GM19238 (cell line): ENCODE results near the gene BCAR1.

Source experiments
- DNase-seq: peaks from one replicate; pipeline ENCODE4 v3.0.0; 2011; ENCODE audit warnings: low spot score; ENCODE audit not compliant: insufficient read length

The BCAR1 gene

DNA sequence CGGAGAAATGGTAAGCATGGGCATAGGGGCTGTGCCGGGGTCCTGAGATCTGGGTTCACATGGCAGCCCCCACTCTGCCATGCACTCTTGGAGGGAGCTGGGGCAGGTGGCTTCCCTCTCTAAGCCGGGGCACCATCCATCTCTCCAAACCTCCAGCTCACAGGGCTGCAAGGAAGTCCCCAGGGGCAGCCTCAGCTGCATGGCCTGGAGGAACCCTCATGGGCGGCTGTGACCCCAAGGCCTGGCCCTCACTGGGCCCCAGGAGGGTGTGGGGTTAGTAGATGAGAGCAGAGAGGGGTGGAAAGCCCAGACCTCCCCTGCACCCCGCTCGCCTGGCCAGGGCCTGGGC, 47.0 kb downstream of the BCAR1 start:
- no peak for DNase-seq

DNA sequence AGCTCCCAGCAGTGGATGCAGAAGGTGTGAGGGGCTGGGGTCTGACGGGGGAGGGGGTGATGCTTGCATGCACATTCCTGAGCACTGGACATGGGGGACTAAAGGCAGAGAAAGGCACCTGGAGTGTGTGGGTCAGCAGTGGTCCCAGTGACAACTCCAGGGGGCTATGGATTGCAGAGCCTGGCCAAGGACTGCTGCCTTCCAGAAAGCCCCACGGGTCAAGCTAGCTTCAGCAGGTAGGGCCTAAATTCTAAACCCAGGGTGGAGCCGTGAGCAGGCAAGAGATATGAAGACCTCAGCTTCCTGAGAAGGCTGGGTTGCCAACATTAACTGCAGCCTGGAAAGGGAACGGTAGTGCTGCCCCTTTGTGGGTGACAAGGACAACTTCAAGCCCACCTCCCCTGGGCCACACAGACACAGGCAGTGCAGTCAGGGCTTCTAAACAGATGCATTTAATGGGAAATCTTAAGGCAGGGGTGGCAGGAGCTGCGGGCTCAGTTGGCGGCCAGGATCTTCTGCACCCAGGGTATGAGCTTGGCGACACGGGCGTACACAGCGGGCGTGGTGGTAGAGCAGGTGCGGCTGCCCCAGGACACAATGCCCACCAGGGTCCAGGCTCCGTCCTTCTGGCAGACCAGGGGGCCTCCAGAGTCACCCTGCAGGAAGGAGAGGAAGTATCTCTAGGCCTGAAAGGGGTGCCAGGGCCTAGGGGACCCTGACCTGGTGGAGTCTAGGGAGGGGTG, 47.6 kb downstream of the BCAR1 start:
- no peak for DNase-seq

DNA sequence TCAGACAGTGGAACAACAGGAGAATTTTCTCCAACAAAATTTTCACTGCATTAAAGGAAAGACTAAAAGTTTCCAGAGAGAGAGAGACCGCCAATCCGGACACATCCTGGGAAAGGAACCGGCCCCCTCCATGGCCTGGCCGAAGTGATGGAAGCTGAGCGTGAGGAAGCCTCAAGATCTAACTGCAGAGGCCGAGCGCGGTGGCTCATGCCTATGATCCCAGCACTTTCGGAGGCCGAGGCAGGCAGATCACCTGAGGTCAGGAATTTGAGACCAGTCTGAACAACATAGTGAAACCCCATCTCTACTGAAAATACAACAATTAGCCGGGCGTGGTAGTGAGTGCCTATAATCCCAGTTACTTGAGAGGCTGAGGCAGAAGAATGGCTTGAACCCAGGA, 48.3 kb downstream of the BCAR1 start:
- DNase-seq = no peak

DNA sequence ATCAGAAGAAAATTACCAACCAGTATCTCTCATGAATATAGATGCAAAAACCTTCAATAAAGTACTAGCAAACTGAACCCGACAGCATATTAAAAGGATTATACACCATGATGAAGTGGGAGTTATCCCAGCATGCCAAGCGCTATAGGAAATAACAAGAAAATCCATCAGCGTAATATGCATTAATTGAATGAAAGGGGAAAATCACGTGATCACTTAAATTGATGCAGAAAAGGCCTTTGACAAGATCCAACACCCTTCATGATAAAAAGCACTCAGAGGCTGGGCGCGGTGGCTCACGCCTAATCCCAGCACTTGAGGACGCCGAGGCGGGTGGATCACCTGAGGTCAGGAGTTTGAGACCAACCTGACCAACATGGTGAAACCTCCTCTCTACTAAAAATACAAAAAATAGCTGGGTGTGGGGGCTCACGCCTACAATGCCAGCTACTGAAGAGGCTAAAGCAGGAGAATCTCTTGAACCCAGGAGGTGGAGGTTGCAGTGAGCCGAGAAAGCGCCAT, 49.3 kb downstream of the BCAR1 start:
- DNase-seq = no peak

DNA sequence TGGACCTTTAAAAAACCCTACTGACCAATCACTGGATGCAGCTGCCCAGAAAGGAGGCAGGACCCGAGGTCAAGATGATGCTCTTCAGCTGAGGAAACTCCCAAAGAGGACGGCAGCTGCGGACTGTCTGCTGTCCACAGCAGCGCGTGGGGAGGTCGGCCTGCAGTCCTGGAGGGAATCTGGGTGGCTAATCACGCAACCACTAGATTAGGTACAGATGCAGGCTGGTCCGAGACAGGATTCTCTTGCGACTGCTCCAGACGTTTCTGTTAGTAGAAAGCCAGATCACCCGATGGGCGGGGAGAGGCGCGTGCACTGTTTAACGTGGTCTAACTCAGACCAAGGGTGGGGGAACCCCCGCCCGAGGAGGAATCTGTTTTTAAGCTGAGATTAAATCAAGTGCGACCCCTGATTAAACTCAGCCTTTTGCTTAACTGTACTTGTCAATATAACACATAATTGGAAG, 53.3 kb downstream of the BCAR1 start:
- no peak for DNase-seq

DNA sequence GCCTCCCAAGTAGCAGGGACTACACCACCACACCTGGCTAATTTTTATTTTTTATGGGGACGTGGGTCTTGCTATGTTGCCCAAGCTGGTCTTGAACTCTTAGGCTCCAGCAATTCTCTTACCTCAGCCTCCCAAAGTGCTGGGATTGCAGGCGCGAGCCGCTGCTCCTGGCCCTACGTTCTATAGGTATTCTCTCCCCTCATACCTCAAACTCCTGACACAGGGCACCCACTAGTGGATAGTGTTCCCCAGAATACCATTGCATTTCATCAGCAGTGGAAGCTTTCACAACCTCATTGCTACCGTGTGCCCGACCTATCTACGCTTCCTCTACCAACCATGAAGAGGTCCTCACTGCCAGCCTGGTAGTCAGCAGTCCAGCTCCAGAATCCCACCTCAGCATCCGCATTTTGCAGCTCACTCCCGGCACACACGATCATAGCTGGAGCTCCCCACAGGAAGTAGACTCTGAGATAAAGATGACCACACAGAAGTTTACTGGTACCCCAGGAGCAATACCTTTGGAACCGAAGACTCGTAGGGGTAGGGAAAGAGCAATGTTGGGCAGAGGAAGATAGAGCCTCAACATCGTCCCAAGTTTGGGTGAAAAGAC, 53.8 kb downstream of the BCAR1 start:
- DNase-seq = no peak

DNA sequence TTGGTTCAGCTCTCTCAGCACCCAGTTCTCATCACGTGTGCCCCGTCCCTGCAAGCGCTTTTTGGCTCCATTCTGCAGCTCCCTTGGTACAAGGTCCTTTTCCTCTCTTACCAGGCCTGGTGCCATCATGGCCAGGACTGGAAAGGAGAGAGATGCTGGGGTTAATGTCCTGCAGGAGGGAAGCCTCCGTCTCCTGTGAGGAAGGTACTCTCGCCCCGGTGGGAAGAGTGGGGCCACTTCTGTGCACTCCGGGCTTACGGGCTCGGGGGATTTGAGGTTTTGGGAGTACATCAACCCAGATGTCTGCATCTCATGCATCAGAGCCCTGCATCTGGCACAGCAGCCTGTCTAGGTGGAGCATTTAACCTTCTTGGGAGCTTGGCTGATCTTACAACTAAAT, 54.6 kb downstream of the BCAR1 start:
- no peak for DNase-seq

DNA sequence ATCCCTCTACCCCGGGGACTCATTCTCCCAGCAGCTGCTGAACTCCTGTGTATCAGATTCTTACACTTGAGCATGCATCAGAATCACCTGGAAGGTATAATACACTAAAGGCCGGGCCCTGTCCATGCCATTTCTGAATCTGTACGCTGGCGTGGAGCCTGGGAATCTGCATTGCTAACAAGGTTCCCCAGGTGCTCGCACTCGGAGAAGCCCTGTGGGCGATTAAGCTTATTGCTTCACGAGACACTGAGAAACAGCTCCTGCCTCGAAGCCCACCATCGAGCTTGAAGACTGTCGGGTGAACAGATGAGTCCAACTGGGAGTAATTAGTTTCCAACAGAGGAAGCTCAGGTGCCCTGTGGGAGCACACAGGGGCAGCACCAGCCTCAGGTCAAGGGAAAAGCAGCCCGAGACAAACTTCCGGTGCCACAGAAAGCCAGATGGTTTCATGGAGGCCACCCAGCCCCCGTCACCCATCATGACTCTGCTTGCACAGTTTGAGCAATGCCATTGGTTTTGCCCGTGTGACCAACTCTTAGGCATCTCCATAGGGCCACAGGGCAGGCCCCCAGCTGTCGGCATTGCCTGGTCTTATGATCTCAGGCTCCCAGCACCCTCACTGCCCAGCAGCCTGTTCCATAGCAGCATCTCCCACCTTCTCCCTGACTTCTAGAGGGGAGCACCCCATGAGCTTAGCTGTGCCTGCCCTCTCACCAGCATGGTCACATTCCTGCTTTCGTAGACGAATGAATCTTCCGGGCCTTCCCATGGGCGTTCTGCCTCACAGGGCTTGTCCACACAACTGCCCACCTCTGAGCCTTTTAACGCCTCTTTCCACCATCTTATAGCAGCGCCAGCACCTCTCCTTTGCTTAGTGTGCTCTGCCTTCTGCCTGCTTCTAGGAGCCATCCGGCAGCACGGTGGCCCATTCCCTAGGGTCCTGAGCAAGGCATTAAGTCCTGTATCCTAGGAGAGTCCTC, 55.3 kb downstream of the BCAR1 start:
- no peak for DNase-seq

DNA sequence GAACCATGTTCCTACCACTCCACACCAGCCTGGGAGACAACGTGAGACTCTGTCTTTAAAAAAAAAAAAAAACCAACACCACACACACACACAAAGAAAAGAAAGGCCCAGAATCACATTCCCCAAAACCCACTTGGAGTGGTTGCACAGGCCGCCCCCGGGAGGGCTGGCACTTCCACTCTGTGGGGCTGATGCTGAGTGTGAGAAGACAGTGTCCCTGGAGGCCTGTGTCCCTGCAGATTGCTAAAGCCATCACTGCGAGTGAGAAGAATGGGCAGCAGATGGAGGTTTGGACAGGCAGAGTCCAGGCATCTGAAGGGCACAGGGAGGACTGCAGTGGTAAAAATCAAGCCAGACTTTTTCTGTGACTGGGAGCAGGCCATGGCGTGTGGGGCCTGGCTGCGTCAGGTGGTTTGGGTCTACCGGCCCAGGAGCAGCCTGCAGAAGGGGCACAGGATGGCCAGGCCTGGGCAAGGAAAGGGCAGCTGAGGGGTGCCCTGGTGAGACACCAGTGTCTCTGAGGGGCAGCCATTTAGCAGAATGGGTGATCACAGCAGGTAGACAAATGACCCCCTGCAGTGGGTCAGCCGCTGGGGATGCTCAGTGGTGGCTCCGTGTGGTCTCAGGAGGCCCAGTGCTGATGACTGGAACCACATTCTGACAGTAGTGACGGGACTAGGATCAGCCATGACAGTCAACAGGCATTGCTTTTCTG, 57.5 kb downstream of the BCAR1 start:
- no peak for DNase-seq

DNA sequence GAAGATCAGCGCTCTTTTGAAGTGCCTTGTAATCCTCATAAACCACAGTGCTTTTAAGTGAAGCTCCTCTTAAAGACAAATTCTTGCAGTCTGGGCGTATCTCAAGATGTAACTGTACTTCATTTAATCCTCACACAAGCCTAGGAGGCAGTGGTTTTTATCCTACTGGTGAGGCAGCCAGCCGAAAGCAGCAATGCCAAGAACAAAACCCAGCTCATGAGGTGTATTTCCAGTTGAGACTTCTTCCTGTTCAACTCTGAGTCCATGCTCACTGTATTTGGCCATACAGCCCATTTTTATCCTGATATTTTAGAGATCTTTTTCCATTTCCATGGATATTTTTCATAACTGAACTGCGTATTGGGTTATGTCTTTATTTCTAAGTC, 58.2 kb downstream of the BCAR1 start:
- DNase-seq = no peak

GRCh38 chr16:75192606-75193264, 58.7 kb downstream of the BCAR1 start:
- DNase-seq = no peak

- no peak for DNase-seq
These were observed 61.7 kb downstream of the BCAR1 start for GRCh38 chr16:75189638-75190245.

GRCh38 chr16:75188832-75189477, 62.5 kb downstream of the BCAR1 start:
- no peak for DNase-seq

DNA sequence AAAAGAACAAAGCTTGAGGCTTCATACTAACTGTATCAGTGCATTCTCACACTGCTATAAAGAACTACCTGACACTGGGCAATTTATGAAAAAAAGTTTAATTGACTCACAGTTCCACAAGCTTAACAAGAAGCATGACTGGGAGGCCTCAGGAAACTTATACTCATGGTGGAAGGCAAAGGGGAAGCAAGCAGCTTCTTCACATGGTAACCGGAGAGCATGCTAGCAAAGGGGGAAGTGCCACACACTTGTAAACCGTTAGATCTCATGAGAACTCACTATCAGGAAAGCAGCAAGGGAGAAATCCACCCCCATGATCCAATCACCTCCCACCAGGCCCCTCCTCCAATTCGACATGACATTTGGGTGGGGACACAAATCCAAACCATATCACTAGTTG, 69.8 kb downstream of the BCAR1 start:
- no peak for DNase-seq

GRCh38 chr16:75179208-75179607, 72.2 kb downstream of the BCAR1 start:
- DNase-seq = no peak
